A673 (cell line): ENCODE data around the gene MBNL2.

ENCODE experiments used
- CTCF ChIP-seq: fragments of 300-800, 200-600 bp; sonication (generic); conservative IDR thresholded peaks from 2 replicates; pipeline ENCODE4 v1.5.1; 2017; ENCODE audit warnings: low read depth, mild to moderate bottlenecking, antibody characterized with exemption, low read length, moderate library complexity, mixed read lengths
- EZH2 ChIP-seq: fragments of 200-600 bp; sonication (generic); IDR thresholded peaks from 2 replicates; pipeline ENCODE4 v1.6.1; 2017; ENCODE audit warnings: borderline replicate concordance, low read depth, mild to moderate bottlenecking, mixed read lengths, antibody characterized with exemption, low read length; ENCODE audit not compliant: poor library complexity, severe bottlenecking

- TF ChIP-seq CTCF, result no peak
- no peak for TF ChIP-seq EZH2
Observed at GRCh38 chr13:97296740-97297139, 74.6 kb downstream of the MBNL2 start.
